H9 (cell line): Measurements from ENCODE around the gene TRERF1. TPM values are rescaled to one million over a fixed set of nuclear protein-coding genes. Genes with fewer than 3 reads are reported as not detected.

Source experiments
- DNase-seq: peaks from one replicate; pipeline ENCODE4 v3.0.0-alpha.2; 2017
- H2AFZ ChIP-seq: one replicate; pipeline ENCODE4 v1.6.1; 2013; ENCODE audit warnings: mild to moderate bottlenecking, low read length, control low read depth, moderate library complexity
- H2AK5ac ChIP-seq: 2 replicates; pipeline ENCODE4 v1.6.1; 2013; ENCODE audit warnings: low read length, control low read depth, mixed read lengths; ENCODE audit not compliant: insufficient read length
- H2BK120ac ChIP-seq: one replicate; pipeline ENCODE4 v1.6.1; 2013; ENCODE audit warnings: low read depth, mild to moderate bottlenecking, low read length, control low read depth, inconsistent platforms; ENCODE audit not compliant: poor library complexity, severe bottlenecking
- H2BK12ac ChIP-seq: 2 replicates; pipeline ENCODE4 v1.6.1; 2013; ENCODE audit warnings: low read length, control low read depth, mixed read lengths, low read depth; ENCODE audit not compliant: insufficient read length
- H2BK15ac ChIP-seq: 2 replicates; pipeline ENCODE4 v1.6.1; 2013; ENCODE audit warnings: low read depth, low read length, control low read depth
- H2BK20ac ChIP-seq: one replicate; pipeline ENCODE4 v1.6.1; 2013; ENCODE audit warnings: low read depth, mild to moderate bottlenecking, low read length, control low read depth, inconsistent platforms; ENCODE audit not compliant: poor library complexity, severe bottlenecking
- H2BK5ac ChIP-seq: 2 replicates; pipeline ENCODE4 v1.6.1; 2013; ENCODE audit warnings: low read length, control low read depth, mixed read lengths; ENCODE audit not compliant: insufficient read length
- H3K14ac ChIP-seq: 2 replicates; pipeline ENCODE4 v1.6.1; 2013; ENCODE audit warnings: low read length, control low read depth; ENCODE audit not compliant: insufficient read depth
- H3K18ac ChIP-seq: 2 replicates; pipeline ENCODE4 v1.6.1; 2013; ENCODE audit warnings: low read depth, mild to moderate bottlenecking, mixed read lengths, low read length, control low read depth; ENCODE audit not compliant: insufficient read length
- H3K23ac ChIP-seq: 2 replicates; pipeline ENCODE4 v1.6.1; 2013; ENCODE audit warnings: low read length, control low read depth, mixed read lengths, low read depth; ENCODE audit not compliant: insufficient read length
- H3K23me2 ChIP-seq: 2 replicates; pipeline ENCODE4 v1.6.1; 2013; ENCODE audit warnings: low read depth, mild to moderate bottlenecking, mixed read lengths, low read length, control low read depth; ENCODE audit not compliant: insufficient read length, poor library complexity, severe bottlenecking
- H3K27ac ChIP-seq: 2 replicates; pipeline ENCODE4 v1.5.1; 2013; ENCODE audit warnings: low read length, control low read depth, mixed read lengths, low read depth; ENCODE audit not compliant: insufficient read length
- H3K27me3 ChIP-seq: 2 replicates; pipeline ENCODE4 v1.6.1; 2013; ENCODE audit warnings: low read length, control low read depth, inconsistent platforms; ENCODE audit not compliant: insufficient read depth
- H3K4ac ChIP-seq: 2 replicates; pipeline ENCODE4 v1.6.1; 2013; ENCODE audit warnings: low read depth, mild to moderate bottlenecking, control low read depth, inconsistent platforms, low read length, moderate library complexity
- H3K4me1 ChIP-seq: 2 replicates; pipeline ENCODE4 v1.6.1; 2013; ENCODE audit warnings: low read length, control low read depth, inconsistent platforms; ENCODE audit not compliant: insufficient read depth
- H3K4me2 ChIP-seq: 2 replicates; pipeline ENCODE4 v1.6.1; 2013; ENCODE audit warnings: low read length, control low read depth, mixed read lengths; ENCODE audit not compliant: insufficient read length, insufficient read depth
- H3K56ac ChIP-seq: 2 replicates; pipeline ENCODE4 v1.6.1; 2013; ENCODE audit warnings: low read depth, mild to moderate bottlenecking, mixed read lengths, low read length, control low read depth; ENCODE audit not compliant: insufficient read length
- H3K79me1 ChIP-seq: 2 replicates; pipeline ENCODE4 v1.6.1; 2013; ENCODE audit warnings: low read depth, mild to moderate bottlenecking, moderate library complexity, low read length, control low read depth, inconsistent platforms; ENCODE audit not compliant: insufficient read depth, poor library complexity, severe bottlenecking
- H3K79me2 ChIP-seq: 2 replicates; pipeline ENCODE4 v1.6.1; 2013; ENCODE audit warnings: low read length, control low read depth, inconsistent platforms; ENCODE audit not compliant: insufficient read depth
- H3K9ac ChIP-seq: 2 replicates; pipeline ENCODE4 v1.6.1; 2013; ENCODE audit warnings: low read length, control low read depth, mixed read lengths; ENCODE audit not compliant: insufficient read length; ENCODE audit errors: extremely low read depth
- H3K9me3 ChIP-seq: one replicate; pipeline ENCODE4 v1.6.1; 2013; ENCODE audit warnings: low read depth, low read length, inconsistent platforms; ENCODE audit not compliant: control insufficient read depth
- H3T11ph ChIP-seq: one replicate; pipeline ENCODE4 v1.6.1; 2013; ENCODE audit warnings: mild to moderate bottlenecking, low read length, control low read depth, inconsistent platforms
- H4K20me1 ChIP-seq: one replicate; pipeline ENCODE4 v1.6.1; 2013; ENCODE audit not compliant: control insufficient read depth, insufficient read length, insufficient read depth
- H4K5ac ChIP-seq: 2 replicates; pipeline ENCODE4 v1.6.1; 2013; ENCODE audit warnings: low read depth, mild to moderate bottlenecking, mixed read lengths, low read length, control low read depth; ENCODE audit not compliant: insufficient read length
- H4K8ac ChIP-seq: replicated peaks from 2 replicates; pipeline ENCODE4 v1.6.1; 2013; ENCODE audit warnings: low read length, control low read depth, mixed read lengths, low read depth; ENCODE audit not compliant: insufficient read length
- H4K91ac ChIP-seq: 2 replicates; pipeline ENCODE4 v1.6.1; 2013; ENCODE audit warnings: low read depth, mild to moderate bottlenecking, moderate library complexity, mixed read lengths, low read length, control low read depth; ENCODE audit not compliant: insufficient read length
- H3K27ac Mint-ChIP-seq, 3 experiments: 2 replicates in 2 of 3; 3 replicates in 1 of 3; pipeline ENCODE4 v1.8.0; 2020 to 2021; ENCODE audit warnings: mixed read lengths in 3 of 3, mild to moderate bottlenecking in 1 of 3, moderate library complexity in 1 of 3
- H3K27me3 Mint-ChIP-seq: 2 replicates; pipeline ENCODE4 v1.8.0; 2021; ENCODE audit warnings: low read depth, mild to moderate bottlenecking, moderate library complexity, mixed read lengths
- H3K36me3 Mint-ChIP-seq, 3 experiments: 2 replicates in 2 of 3; 3 replicates in 1 of 3; pipeline ENCODE4 v1.8.0; 2020 to 2021; ENCODE audit warnings: low read depth in 3 of 3, mixed read lengths in 3 of 3; ENCODE audit not compliant: insufficient read depth in 1 of 3
- H3K4me1 Mint-ChIP-seq, 2 experiments: 2 replicates each; pipeline ENCODE4 v1.8.0; 2020; ENCODE audit warnings: mixed read lengths in 2 of 2
- H3K4me3 Mint-ChIP-seq, 2 experiments: 2 replicates in 1 of 2; 3 replicates in 1 of 2; pipeline ENCODE4 v1.8.0; 2020 to 2021; ENCODE audit warnings: mild to moderate bottlenecking in 2 of 2, mixed read lengths in 2 of 2, moderate library complexity in 1 of 2
- H3K9me3 Mint-ChIP-seq, 2 experiments: 2 replicates in 1 of 2; 3 replicates in 1 of 2; pipeline ENCODE4 v1.8.0; 2020; ENCODE audit warnings: mild to moderate bottlenecking in 2 of 2, mixed read lengths in 2 of 2, moderate library complexity in 1 of 2
- CTCF ChIP-seq: fragments of 200-600 bp; sonication (generic); conservative IDR thresholded peaks from 3 replicates; pipeline ENCODE4 v1.8.0; 2021; ENCODE audit warnings: antibody characterized with exemption, mild to moderate bottlenecking
- WGBS: extraction: QIAGEN DNeasy Blood & Tissue Kit; methylation state at CpG from one replicate; pipeline ENCODE4 v1.1.7; 2013; ENCODE audit warnings: missing lambda C conversion rate, low lambda C conversion rate, mixed read lengths; ENCODE audit not compliant: insufficient read length; ENCODE audit errors: extremely low coverage; 5-methylcytosine and 5-hydroxymethylcytosine counted together
- total RNA-seq: library from RNA; stranded (reverse); gene quantifications from 2 replicates; pipeline ENCODE4 v1.2.1, GENCODE V29; 2021

Gene TRERF1
- total RNA-seq, 1 experiment from 2014 or later, result 19.7 TPM

GRCh38 chr6:42257614-42258013 is 194.1 kb downstream of the TRERF1 start:
- Mint-ChIP-seq H3K4me1 (peaks cover 35 to 51% of the 10 kb centered on the region in 2 experiments), H3K9me3 (no peaks in the 10 kb centered on the region), H3K27me3 (no peaks in the 10 kb centered on the region; the same call in 1 of the 2 replicates), H3K4me3 (peak overlapping the region in 1 of 2 experiments; percentile 54; a peak in 2 of 5 replicates), H3K27ac (peak overlapping the region; percentile 68 to 99 (median 92)), H3K36me3 (peaks cover 40 to 48% (median 47%) of the 10 kb centered on the region in 3 experiments)
- H3K18ac ChIP-seq, result no peak overlapping the region
- H2BK120ac ChIP-seq, result no peak overlapping the region
- H4K91ac ChIP-seq, result no peak overlapping the region
- H2BK20ac ChIP-seq, result no peak overlapping the region
- no peak overlapping the region for H3K4me2 ChIP-seq
- DNase-seq, result peak; percentile 75
- H3T11ph ChIP-seq, result no peak overlapping the region
- H2AK5ac ChIP-seq, result no peak overlapping the region
- H2BK12ac ChIP-seq, result no peak overlapping the region
- no peak overlapping the region for H2BK5ac ChIP-seq
- no peaks in the 10 kb centered on the region for H3K79me1 ChIP-seq
- no peaks in the 10 kb centered on the region for H3K79me2 ChIP-seq
- H3K23ac ChIP-seq, result no peak overlapping the region
- no peak for TF ChIP-seq CTCF
- H3K4ac ChIP-seq, result no peak overlapping the region
- H3K27ac ChIP-seq, result peak overlapping the region; percentile 35
- no peaks in the 10 kb centered on the region for H4K20me1 ChIP-seq
- WGBS, result no CpG with 5 or more reads among the region's 3 CpGs
- H2BK15ac ChIP-seq, result no peak overlapping the region
- no peak overlapping the region for H3K9ac ChIP-seq
- no peak overlapping the region for H4K5ac ChIP-seq
- H3K23me2 ChIP-seq, result no peaks in the 10 kb centered on the region
- peaks cover 16% of the 10 kb centered on the region; the same call in 1 of the 2 replicates for H3K4me1 ChIP-seq
- no peak overlapping the region for H4K8ac ChIP-seq
- no peak overlapping the region for H3K14ac ChIP-seq
- H3K27me3 ChIP-seq, result no peaks in the 10 kb centered on the region
- H3K9me3 ChIP-seq, result no peaks in the 10 kb centered on the region
- H2AFZ ChIP-seq, result no peak overlapping the region
- no peak overlapping the region for H3K56ac ChIP-seq
